Neural progenitor cell (in vitro differentiated cells): ENCODE measurements around the gene OR8B8.

Experiments
- EZH2 ChIP-seq: fragments of 200-600 bp; sonication (generic); IDR thresholded peaks from 2 replicates; pipeline ENCODE4 v1.6.1; 2017; ENCODE audit warnings: antibody characterized with exemption, mild to moderate bottlenecking, moderate library complexity
- TF ChIP-seq, protein P1 (sequence below): fragments of 200-600 bp; sonication (generic); IDR thresholded peaks from 2 replicates; pipeline ENCODE4 v1.5.1; 2017; ENCODE audit warnings: antibody characterized with exemption, mild to moderate bottlenecking

DNA sequence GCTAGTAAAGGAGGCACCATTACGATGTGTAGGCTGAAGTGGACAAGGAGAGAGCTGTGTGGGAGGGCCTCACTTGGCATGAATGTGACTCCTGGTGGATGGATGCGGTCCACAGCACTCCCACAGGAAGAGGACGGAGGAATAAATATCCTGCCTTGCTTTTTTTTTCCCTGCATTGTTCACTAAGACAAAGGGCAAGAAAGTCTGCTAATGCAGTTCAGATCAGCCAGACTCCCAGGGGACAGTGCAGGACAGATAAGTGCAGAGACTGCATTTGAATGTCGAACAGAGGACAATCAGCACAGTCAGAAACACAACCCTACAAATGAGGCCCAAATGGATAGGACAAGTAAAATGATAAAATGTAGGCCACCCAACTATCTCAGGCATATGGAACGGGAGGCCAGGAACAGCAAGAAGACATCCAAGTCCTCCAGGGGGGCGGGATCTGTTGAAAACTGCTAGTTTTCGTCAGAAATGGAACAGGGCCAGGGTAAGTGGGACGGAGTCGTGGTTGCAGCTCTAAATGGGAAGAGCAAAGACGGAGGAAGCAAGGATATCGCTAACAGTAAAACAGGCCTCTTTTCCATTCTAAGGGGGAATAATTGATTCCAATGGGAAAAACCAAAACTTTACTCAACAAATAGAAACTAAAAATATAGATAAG lies 25.2 kb upstream of the OR8B8 start:
- TF ChIP-seq, protein P1, sequence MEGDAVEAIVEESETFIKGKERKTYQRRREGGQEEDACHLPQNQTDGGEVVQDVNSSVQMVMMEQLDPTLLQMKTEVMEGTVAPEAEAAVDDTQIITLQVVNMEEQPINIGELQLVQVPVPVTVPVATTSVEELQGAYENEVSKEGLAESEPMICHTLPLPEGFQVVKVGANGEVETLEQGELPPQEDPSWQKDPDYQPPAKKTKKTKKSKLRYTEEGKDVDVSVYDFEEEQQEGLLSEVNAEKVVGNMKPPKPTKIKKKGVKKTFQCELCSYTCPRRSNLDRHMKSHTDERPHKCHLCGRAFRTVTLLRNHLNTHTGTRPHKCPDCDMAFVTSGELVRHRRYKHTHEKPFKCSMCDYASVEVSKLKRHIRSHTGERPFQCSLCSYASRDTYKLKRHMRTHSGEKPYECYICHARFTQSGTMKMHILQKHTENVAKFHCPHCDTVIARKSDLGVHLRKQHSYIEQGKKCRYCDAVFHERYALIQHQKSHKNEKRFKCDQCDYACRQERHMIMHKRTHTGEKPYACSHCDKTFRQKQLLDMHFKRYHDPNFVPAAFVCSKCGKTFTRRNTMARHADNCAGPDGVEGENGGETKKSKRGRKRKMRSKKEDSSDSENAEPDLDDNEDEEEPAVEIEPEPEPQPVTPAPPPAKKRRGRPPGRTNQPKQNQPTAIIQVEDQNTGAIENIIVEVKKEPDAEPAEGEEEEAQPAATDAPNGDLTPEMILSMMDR: no peak
- TF ChIP-seq EZH2: no peak
